Right ventricle myocardium inferior (tissue), 1 donor: ENCODE measurements around the gene CRACR2B. TPM values are rescaled to one million over a fixed set of nuclear protein-coding genes. Genes with fewer than 3 reads are reported as not detected.

Source experiments
- ATAC-seq: fragments of 200-7000 bp; cut with Tn5 transposase; one replicate; pipeline ENCODE4 v1.9.1; 2020; ENCODE audit warnings: mild to moderate bottlenecking, moderate library complexity
- DNase-seq: peaks from one replicate; pipeline ENCODE4 v3.0.0; 2021; ENCODE audit errors: missing footprints
- intact Hi-C: fragments of 100-400 bp; cut with DNase I; formaldehyde crosslinking; loops from one replicate; pipeline ENCODE4 v1.11.0; 2022
- total RNA-seq: library from RNA; stranded (reverse); fragmentation: NEBNext Ultra II Directional; extraction: Animal tissue kit (Norgen Biotek cat#: 25700); gene quantifications from one replicate; pipeline ENCODE4 v1.2.1, GENCODE V29; 2021
- donor health status: DM: no; HTN: yes; CAD: no; lungs with severe emphysema.

The CRACR2B gene
- total RNA-seq, 1 donor from 2014 or later, result 24.3 TPM

DNA sequence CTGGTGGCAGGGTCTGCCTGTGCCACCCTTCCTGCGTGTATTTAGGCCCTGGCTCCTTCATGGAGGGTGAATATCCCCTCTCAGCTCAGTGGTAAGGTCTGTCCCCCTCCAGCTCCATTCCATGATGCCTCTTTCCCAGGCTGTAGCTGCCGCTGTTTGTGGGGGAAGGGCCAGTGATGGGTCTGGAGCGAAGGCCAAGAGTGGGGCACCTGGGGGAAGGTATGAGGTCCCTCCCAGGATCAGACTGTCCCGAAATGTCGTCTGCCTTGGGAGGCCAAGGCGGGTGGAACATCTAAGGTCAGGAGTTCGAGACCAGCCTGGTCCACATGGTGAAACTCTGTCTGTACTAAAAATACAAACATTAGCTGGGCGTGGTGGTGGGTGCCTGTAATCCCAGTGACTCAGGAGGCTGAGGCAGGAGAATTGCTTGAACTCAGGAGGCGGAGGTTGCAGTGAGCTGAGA, 6.2 kb downstream of the CRACR2B start:
- DNase-seq, result no peak
- intact Hi-C loops, result no loop called here
- no peak for ATAC-seq

DNA sequence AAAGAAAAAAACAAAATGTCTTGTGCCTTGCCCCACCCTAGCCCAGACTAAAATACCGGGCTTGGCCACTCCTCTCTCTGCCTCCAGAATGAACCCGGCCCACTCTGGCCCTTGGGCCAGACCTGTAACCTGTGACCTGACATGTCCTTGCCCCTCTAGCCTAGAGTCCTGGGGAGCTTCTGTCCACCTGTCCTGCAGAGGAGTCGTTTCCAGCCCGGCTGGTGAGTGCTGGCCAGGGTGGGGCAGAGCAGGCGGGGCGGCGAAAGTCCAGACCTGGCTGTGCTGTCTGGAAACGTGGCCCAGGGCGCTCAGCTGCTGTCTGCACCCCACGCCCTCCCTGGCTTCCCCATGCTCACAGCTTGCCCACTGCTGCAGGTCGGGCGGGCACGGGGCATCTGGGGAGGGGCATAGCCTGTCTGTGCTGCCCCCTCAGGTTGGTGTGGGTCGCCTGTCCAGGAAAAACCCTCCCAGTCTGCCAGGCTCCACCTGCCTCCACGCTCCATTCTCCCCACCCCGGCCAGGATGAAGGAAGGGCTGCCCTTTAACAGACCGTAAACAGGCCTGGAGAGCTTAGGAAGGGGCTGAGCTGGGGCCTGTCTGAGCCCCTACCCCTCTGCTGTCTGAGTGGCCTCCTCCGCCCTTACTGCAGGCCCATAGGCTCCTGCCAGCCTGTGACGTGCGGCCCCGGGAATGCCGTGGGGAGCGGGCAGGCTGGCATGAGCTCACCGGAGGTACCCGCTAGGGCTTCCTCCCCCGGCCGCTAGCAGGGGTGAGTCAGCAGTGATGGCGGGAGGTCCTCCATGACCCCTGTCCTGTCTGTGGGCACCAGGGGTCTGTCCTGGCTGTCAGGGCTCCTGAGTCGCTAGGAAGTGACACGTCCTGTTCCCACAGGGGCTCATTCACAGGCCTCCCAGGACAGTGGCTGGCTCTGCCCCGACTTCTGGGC, 6.9 kb downstream of the CRACR2B start:
- intact Hi-C loops, result no loop called here
- peak; percentile 56 for ATAC-seq

GRCh38 chr11:836274-836673, 8.6 kb downstream of the CRACR2B start:
- intact Hi-C loops, result no loop called here
- ATAC-seq (no peak), DNase-seq (no peak)

More for the DNA sequence above, 6.9 kb downstream of the CRACR2B start:
- DNase-seq, result no peak

DNA sequence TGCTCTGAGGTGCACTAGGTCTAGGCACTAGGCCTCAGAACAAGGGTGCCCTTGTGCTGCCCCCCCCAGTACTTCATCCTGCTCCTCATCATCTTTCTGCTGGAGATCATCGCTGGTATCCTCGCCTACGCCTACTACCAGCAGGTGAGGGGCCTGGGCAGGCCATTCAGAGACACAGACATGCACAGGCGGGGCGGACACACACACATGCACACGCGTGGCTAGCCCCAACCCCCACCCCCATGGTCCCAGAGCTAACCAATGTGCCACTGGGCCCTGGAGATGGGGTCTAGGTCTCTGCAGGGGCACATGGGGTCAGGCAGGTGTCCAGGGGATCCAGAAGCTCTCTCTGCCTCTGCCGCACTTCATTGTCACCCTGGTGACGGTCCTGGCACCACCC, 9.0 kb downstream of the CRACR2B start:
- DNase-seq, result no peak

DNA sequence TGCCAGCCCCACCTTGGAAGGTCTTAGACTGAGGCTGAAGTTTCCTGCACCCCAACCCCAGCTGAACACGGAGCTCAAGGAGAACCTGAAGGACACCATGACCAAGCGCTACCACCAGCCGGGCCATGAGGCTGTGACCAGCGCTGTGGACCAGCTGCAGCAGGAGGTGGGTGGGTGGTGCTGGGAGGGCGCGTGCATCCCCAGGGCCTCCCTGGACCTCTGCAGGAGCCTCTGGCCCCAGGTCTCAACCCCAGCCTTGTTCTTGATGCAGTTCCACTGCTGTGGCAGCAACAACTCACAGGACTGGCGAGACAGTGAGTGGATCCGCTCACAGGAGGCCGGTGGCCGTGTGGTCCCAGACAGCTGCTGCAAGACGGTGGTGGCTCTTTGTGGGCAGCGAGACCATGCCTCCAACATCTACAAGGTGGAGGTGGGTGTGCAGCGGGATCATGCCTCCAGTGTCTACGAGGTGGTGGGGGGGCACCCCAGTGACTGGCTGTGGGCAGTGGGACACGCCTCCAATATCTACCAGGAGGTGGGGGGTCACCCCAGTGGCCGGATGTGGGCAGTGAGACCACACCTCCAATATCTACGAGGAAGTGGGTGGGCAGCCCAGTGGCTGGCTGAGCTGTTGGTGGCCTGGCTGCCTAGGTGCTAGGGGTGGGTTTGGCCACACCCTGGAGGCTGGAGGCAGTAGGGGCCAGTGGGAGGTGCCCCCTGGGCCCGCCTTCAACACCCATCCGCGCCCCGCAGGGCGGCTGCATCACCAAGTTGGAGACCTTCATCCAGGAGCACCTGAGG, 9.7 kb downstream of the CRACR2B start:
- ATAC-seq, result no peak
- intact Hi-C loops, result no loop called here
- no peak for DNase-seq

More for the DNA sequence above, 9.0 kb downstream of the CRACR2B start:
- ATAC-seq, result no peak
- intact Hi-C loops, result no loop called here

- ATAC-seq, result no peak
- intact Hi-C loops, result no loop called here
Observed at GRCh38 chr11:837990-838307, 10.2 kb downstream of the CRACR2B start.

DNA sequence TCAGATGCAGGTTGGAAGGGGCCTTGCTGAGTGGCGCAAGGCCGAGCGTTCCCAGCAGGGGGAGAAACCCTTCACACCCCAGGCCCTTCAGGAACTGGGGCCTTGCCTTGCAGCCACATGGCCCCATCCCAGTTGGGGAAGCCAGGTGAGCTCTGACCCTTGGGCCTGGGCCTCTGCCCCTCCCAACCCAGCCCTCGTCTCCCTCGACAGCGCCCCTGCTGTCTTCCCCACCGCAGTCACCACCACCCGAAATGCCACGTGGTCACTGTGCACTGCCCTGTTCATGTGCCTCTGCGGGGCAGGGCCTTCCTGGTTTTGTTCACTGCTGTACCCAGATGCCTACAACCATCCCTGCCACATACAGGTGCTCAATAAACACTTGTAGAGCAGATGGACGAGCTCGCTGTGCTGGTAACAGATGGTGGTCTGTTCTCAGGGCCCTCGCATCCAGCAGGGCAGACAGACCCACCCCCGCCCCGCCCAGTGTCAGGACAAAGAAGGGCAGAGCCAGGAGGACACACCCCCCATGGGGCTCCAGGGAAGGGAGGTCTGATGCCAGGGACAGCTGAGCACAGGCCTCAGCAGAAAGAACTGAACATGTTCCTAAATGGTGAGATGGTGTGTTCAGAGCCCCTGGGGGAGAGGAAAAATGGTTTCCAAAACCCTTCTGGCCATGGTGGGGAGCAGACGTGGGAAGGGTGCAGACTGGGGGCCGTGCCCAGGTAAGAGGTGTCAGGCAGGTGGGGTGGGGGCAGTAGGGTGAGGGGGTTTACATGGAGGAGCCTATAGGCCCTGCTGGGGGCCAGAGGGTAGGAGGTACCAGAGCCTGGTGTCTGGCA, 10.9 kb downstream of the CRACR2B start:
- DNase-seq (no peak), ATAC-seq (no peak)

More at GRCh38 chr11:837990-838307, 10.2 kb downstream of the CRACR2B start:
- no peak for DNase-seq

GRCh38 chr11:839280-839623, 11.5 kb downstream of the CRACR2B start:
- ATAC-seq (no peak), DNase-seq (no peak)
- intact Hi-C loops, result no loop called here

More for the DNA sequence above, 10.9 kb downstream of the CRACR2B start:
- intact Hi-C loops, result no loop called here

- intact Hi-C loops, result loop anchor here (5.0 kb wide), 3 partner anchors 33 to 87 kb away; partner anchors contain the start of genes AP2A2, CHID1, PIDD1 and RPLP2
- no peak for ATAC-seq
- DNase-seq, result no peak
Observed at GRCh38 chr11:839875-840617, 12.3 kb downstream of the CRACR2B start.

GRCh38 chr11:841981-842369, 14.3 kb downstream of the CRACR2B start:
- DNase-seq, result no peak
- ATAC-seq, result peak; percentile 0
- intact Hi-C loops, result loop anchor here (5.0 kb wide), 3 partner anchors 35 to 85 kb away; partner anchors contain the start of genes AP2A2, CHID1, PIDD1 and RPLP2

DNA sequence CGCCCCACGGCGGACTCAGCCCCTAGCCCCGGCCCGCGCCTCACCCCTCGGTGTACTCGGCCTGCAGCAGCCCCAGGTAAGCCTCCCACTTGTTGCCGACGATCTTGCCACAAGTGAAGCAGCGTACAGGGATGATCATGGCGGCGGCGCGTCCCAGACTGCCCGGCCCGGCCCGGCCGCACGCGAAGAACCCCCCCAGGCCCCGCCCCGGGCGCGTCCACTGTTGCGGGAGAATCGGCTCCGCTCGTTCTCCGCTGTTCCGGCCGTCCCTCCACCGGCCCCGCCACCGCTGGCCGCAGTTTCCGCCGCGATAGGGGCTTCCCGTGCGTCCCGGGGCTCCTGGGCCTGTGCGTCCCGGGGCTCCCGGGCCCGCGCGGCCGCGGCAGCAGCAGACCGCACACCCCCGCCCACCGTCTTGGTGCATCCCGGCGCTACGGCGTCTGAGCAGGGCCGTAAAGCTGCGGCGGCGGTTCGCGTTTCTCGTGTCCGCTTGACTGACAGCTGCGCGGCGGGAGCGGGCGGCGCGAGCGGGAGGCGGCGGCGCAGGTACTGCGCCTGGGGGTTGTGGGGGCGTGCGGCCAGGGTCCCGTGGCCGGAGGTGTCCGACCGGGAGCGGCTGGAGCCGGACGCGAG, 14.8 kb downstream of the CRACR2B start, which contains the start of the genes POLR2L and TSPAN4:
POLR2L (minus strand) TSS at position 160 of the 633 bp plus-strand sequence; CDS start at position 139, 21 bp downstream.
TSPAN4 (plus strand) TSS at position 483 of the 633 bp plus-strand sequence. CDS start 7,453 bp downstream, outside the sequence.
- intact Hi-C loops, result loop anchor here (5.0 kb wide), 3 partner anchors 35 to 85 kb away; partner anchors contain the start of genes AP2A2, CHID1, PIDD1 and RPLP2
- ATAC-seq (peak; percentile 50), DNase-seq (peak; percentile 96)

DNA sequence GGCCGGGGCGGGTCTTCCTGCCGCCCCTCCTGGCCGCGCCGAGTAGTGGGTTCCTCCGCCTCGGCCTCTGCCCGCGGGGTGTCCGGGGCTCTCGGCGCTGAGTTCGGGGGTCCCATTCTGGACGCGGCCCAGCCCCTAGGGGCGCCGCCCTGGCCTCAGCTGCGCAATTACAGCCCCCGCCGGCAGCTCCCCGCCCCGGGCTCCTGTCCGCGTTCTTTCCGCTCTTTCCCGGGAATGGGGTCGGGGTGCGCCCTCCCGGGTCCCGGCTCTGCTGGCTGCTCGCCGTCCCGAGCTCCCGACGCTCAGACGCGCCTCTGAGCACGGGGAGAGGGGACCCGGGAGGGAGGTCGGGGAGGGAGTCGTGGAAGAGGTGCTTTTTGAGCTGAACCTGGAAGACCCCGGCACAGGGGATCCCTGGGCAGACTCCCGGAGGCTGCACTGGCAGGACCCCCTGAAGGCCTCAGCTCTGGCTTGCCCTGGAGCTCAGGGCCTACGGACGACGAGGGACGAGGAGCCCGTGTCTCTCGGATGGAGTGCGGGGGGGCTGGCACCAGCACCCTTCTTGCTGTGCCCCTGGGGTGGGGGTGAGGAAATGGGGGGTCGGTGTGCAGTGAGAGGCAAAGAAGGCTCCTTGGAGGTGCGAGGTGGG, 15.5 kb downstream of the CRACR2B start:
- ATAC-seq (no peak), DNase-seq (no peak)
- intact Hi-C loops, result loop anchor here (5.0 kb wide), 3 partner anchors 36 to 84 kb away; partner anchors contain the start of genes AP2A2, CHID1, PIDD1 and RPLP2

- ATAC-seq (peak; percentile 59), DNase-seq (peak; percentile 95)
- intact Hi-C loops, result loop anchor here (5.0 kb wide), 3 partner anchors 37 to 83 kb away; partner anchors contain the start of genes AP2A2, CHID1, PIDD1 and RPLP2
Observed at GRCh38 chr11:843818-844692, 16.3 kb downstream of the CRACR2B start.

DNA sequence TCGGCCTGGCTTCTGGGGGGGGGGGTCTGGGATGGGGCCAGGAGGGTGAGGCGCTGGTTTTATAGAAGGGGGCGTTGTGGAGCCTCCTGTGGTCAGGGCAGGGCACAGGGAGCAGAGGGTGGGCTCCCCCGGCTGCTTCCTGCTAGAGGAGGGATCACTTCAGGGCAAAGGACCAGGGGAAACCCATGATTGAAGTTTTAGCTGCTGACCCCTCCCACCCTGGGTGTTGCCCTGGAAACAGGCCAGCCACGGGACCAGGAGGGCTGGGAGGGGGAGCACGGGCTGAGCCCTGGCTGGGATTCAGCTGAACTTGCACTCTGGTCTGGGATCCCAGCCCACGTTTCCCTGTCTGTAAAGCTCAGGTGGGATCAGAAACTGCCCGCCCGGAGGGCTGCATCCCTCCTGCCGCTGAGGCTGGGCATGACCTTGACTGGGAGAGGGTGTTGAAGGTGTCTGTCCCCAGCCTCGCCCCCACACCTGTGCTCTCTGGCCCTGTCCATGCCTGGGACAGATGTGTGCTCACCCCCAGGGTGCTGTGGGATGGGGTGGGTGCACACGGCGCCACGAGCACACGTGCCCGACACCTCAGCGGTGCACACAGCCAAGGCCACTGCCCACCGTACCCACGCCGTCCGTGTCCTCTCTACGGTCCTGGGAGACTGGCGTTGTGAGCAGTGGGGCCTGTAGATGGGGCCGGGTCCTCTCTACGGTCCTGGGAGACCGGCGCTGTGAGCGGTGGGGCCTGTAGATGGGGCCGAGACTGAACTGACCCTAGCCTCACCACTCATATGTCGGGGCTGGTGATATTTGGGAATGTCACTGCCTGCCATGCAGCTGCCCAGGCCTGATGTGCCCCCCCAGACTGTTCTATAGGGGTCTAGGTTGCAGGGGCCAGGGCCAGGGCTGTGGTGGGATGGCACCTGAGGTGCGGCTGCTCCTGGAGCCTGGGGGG, 17.2 kb downstream of the CRACR2B start:
- DNase-seq (peak; percentile 94), ATAC-seq (peak; percentile 67)
- intact Hi-C loops, result loop anchor here (5.0 kb wide), 3 partner anchors 38 to 82 kb away; partner anchors contain the start of genes AP2A2, CHID1, PIDD1 and RPLP2
